Testis (tissue), 2 donors: Measurements from ENCODE around the gene STX11.

Experiments
- CTCF ChIP-seq, 3 experiments: fragments of 450-650 bp in 2 of 3; fragments of 200-600 bp in 1 of 3; sonication (generic) in 1 of 3; IDR thresholded peaks; one replicate each; pipeline ENCODE4 v1.5.1; 2016 to 2019; ENCODE audit warnings: antibody characterized with exemption in 3 of 3, mild to moderate bottlenecking in 2 of 3, moderate library complexity in 1 of 3
- POLR2A ChIP-seq: fragments of 450-650 bp; IDR thresholded peaks from one replicate; pipeline ENCODE4 v1.6.1; 2017; ENCODE audit warnings: antibody characterized with exemption, mild to moderate bottlenecking, moderate library complexity

GRCh38 chr6:144215402-144215931, 65.2 kb downstream of the STX11 start:
- no peak for TF ChIP-seq CTCF (IDR thresholded peaks at IDR 0.05)
- no peak for TF ChIP-seq POLR2A
